DOHH2 (cell line): ENCODE measurements around the gene RBM47.

Source experiments
- H3F3A ChIP-seq: fragments of 200-600 bp; sonication (generic), shearing (Covaris generic); 2 replicates; pipeline ENCODE4 v1.6.0; 2016; ENCODE audit warnings: antibody characterized with exemption, mild to moderate bottlenecking; ENCODE audit not compliant: control insufficient read depth, insufficient read depth
- H3K27ac ChIP-seq: fragments of 200-600 bp; sonication (generic); 2 replicates; pipeline ENCODE4 v1.5.1; 2014; ENCODE audit warnings: low read depth, mild to moderate bottlenecking, low read length, moderate library complexity
- H3K27me3 ChIP-seq: fragments of 200-600 bp; sonication (generic); 2 replicates; pipeline ENCODE4 v1.6.1; 2014; ENCODE audit warnings: mild to moderate bottlenecking, low read length, mixed read lengths; ENCODE audit not compliant: control insufficient read depth
- H3K36me3 ChIP-seq: fragments of 200-600 bp; sonication (generic); 2 replicates; pipeline ENCODE4 v1.6.1; 2014; ENCODE audit warnings: mild to moderate bottlenecking, low read length, moderate library complexity, mixed read lengths; ENCODE audit not compliant: control insufficient read depth
- H3K4me1 ChIP-seq: fragments of 200-600 bp; sonication (generic); 2 replicates; pipeline ENCODE4 v1.6.1; 2014; ENCODE audit warnings: mild to moderate bottlenecking, low read length, mixed read lengths; ENCODE audit not compliant: control insufficient read depth
- H3K4me2 ChIP-seq: fragments of 200-600 bp; sonication (generic); 2 replicates; pipeline ENCODE4 v1.6.0; 2014; ENCODE audit warnings: mild to moderate bottlenecking, low read length, moderate library complexity
- H3K4me3 ChIP-seq: fragments of 200-600 bp; sonication (generic); 2 replicates; pipeline ENCODE4 v1.5.1; 2014; ENCODE audit warnings: mild to moderate bottlenecking, low read length, mixed read lengths
- H3K79me2 ChIP-seq: fragments of 200-600 bp; sonication (generic); 2 replicates; pipeline ENCODE4 v1.6.1; 2014; ENCODE audit warnings: mild to moderate bottlenecking, low read length, mixed read lengths; ENCODE audit not compliant: control insufficient read depth
- H3K9me2 ChIP-seq: fragments of 200-600 bp; sonication (generic); replicated peaks from 2 replicates; pipeline ENCODE4 v1.6.1; 2014; ENCODE audit warnings: mild to moderate bottlenecking, low read length, mixed read lengths; ENCODE audit not compliant: control insufficient read depth
- H3K9me3 ChIP-seq: fragments of 200-600 bp; sonication (generic); 2 replicates; pipeline ENCODE4 v1.6.1; 2014; ENCODE audit warnings: antibody characterized with exemption, low read length, mixed read lengths; ENCODE audit not compliant: control insufficient read depth, insufficient read depth
- H4K20me1 ChIP-seq: fragments of 200-600 bp; sonication (generic); 2 replicates; pipeline ENCODE4 v1.6.0; 2014; ENCODE audit warnings: low read depth, mild to moderate bottlenecking, antibody characterized with exemption, low read length, moderate library complexity; ENCODE audit not compliant: control insufficient read depth, insufficient read depth
- EZH2phosphoT487 ChIP-seq: fragments of 200-600 bp; sonication (generic); IDR thresholded peaks from 2 replicates; pipeline ENCODE4 v1.6.1; 2017; ENCODE audit warnings: borderline replicate concordance, mild to moderate bottlenecking, antibody characterized with exemption, low read length, moderate library complexity, mixed read lengths
- TF ChIP-seq, protein P1 (sequence below): fragments of 200-600 bp; sonication (generic); IDR thresholded peaks from one replicate; pipeline ENCODE4 v1.5.1; 2014; ENCODE audit warnings: antibody characterized with exemption, mild to moderate bottlenecking, low read depth, low read length; ENCODE audit not compliant: poor library complexity, severe bottlenecking

The RBM47 gene

DNA sequence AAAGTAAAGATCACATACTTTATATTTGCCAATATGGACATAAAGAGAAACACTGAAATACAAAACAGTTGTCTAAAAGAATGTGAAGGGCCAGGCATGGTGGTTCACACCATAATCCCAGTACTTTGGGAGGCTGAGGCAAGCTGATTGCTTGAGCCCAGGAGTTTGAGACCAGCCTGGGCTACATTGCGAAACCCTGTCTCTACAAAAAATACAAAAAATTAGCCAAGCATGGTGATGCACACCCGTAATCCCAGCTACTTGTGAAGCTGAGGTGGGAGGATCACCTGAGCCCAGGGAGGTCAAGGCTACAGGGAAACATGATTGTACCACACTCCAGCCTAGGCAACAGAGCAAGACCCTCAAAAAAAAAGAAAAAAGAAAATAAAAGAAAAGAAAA is 11.8 kb downstream of the RBM47 start:
- H3K4me3 ChIP-seq, result no peak overlapping the region
- peaks cover 16% of the 10 kb centered on the region for H3K4me1 ChIP-seq
- H3K36me3 ChIP-seq, result no peaks in the 10 kb centered on the region
- H3F3A ChIP-seq, result peaks cover 3% of the 10 kb centered on the region; the same call in 1 of the 2 replicates
- no peaks in the 10 kb centered on the region for H4K20me1 ChIP-seq
- TF ChIP-seq EZH2phosphoT487, result no peak
- TF ChIP-seq, protein P1, sequence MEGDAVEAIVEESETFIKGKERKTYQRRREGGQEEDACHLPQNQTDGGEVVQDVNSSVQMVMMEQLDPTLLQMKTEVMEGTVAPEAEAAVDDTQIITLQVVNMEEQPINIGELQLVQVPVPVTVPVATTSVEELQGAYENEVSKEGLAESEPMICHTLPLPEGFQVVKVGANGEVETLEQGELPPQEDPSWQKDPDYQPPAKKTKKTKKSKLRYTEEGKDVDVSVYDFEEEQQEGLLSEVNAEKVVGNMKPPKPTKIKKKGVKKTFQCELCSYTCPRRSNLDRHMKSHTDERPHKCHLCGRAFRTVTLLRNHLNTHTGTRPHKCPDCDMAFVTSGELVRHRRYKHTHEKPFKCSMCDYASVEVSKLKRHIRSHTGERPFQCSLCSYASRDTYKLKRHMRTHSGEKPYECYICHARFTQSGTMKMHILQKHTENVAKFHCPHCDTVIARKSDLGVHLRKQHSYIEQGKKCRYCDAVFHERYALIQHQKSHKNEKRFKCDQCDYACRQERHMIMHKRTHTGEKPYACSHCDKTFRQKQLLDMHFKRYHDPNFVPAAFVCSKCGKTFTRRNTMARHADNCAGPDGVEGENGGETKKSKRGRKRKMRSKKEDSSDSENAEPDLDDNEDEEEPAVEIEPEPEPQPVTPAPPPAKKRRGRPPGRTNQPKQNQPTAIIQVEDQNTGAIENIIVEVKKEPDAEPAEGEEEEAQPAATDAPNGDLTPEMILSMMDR, result no peak
- H3K4me2 ChIP-seq, result no peak overlapping the region
- H3K27me3 ChIP-seq, result peaks cover 3% of the 10 kb centered on the region; the same call in 1 of the 2 replicates
- H3K79me2 ChIP-seq, result no peaks in the 10 kb centered on the region
- no peaks in the 10 kb centered on the region for H3K9me3 ChIP-seq
- H3K27ac ChIP-seq, result no peak overlapping the region
- no peaks in the 10 kb centered on the region for H3K9me2 ChIP-seq

DNA sequence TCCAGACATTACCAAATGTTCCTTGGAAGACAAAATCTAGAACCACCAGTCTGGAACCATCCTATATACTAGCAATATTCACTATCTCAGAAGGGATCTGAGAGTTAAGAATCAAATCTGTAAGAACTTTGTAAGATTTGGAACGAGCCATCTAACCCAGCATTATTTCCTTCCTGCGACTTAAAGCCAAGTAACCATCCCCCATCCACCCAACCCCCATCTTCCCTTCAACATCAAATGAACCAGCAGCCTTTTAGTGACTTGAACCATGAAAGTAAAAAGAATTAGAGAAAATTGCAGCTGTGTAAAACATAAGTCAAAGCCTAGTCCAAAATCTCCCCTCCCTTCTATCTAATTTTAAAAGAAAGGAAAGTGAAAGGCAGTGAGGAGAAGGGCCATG is 15.6 kb downstream of the RBM47 start:
- H3K4me3 ChIP-seq, result no peak overlapping the region
- H3K9me2 ChIP-seq, result no peaks in the 10 kb centered on the region
- peaks cover 3% of the 10 kb centered on the region; the same call in 1 of the 2 replicates for H3K27me3 ChIP-seq
- no peaks in the 10 kb centered on the region for H3F3A ChIP-seq
- TF ChIP-seq, protein P1, result no peak
- no peak for TF ChIP-seq EZH2phosphoT487
- no peaks in the 10 kb centered on the region for H3K9me3 ChIP-seq
- no peaks in the 10 kb centered on the region for H3K36me3 ChIP-seq
- no peaks in the 10 kb centered on the region for H4K20me1 ChIP-seq
- no peaks in the 10 kb centered on the region for H3K4me1 ChIP-seq
- H3K4me2 ChIP-seq, result no peak overlapping the region
- H3K27ac ChIP-seq, result no peak overlapping the region
- H3K79me2 ChIP-seq, result no peaks in the 10 kb centered on the region

DNA sequence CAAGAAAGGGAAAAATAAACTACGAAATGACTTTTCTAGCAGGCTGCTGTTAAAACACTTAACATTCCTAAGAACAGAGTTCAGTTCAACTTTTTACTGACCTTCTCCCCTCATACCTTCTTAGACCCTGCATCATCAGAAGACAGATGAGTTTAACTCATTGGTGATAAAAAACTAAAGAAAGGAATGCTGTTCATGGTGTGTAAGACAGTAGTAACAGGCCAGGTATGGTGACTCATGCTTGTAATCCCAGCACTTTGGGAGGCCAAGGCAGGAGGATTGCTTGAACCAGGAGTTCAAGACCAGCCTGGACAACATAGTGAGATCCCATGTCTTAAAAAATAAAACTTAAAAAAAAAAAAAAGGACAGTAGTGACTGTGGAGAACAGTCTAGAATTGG is 16.2 kb downstream of the RBM47 start:
- Histone ChIP-seq H3K79me2 (no peaks in the 10 kb centered on the region), H3K9me3 (no peaks in the 10 kb centered on the region), H3K4me2 (no peak overlapping the region), H3K9me2 (no peaks in the 10 kb centered on the region), H3K4me3 (no peak overlapping the region), H3K36me3 (no peaks in the 10 kb centered on the region), H3K27ac (no peak overlapping the region), H4K20me1 (no peaks in the 10 kb centered on the region), H3K4me1 (no peaks in the 10 kb centered on the region), H3F3A (no peaks in the 10 kb centered on the region), H3K27me3 (peaks cover 3% of the 10 kb centered on the region; the same call in 1 of the 2 replicates)
- TF ChIP-seq, protein P1, result no peak
- no peak for TF ChIP-seq EZH2phosphoT487
